Colonic mucosa (tissue), 4 donors: Measurements from ENCODE around the gene H19. TPM values are rescaled to one million over a fixed set of nuclear protein-coding genes. Genes with fewer than 3 reads are reported as not detected.

ENCODE experiments used
- DNase-seq: peaks from one replicate; pipeline ENCODE4 v3.0.0-alpha.2; 2020
- H3K27ac ChIP-seq: fragments of 200-600 bp; one replicate; pipeline ENCODE4 v1.8.0; 2021
- H3K27me3 ChIP-seq: fragments of 200-600 bp; one replicate; pipeline ENCODE4 v1.8.0; 2021
- H3K36me3 ChIP-seq: fragments of 200-600 bp; one replicate; pipeline ENCODE4 v1.8.0; 2021
- H3K4me1 ChIP-seq: fragments of 200-600 bp; one replicate; pipeline ENCODE4 v1.8.0; 2021; ENCODE audit warnings: mild to moderate bottlenecking
- H3K4me3 ChIP-seq: fragments of 200-600 bp; one replicate; pipeline ENCODE4 v1.8.0; 2021
- H3K9ac ChIP-seq, 2 donors: one replicate each; pipeline ENCODE4 v1.7.0; 2013; ENCODE audit warnings: control low read depth in 2 of 2, low read depth in 2 of 2, low read length in 2 of 2
- H3K9me3 ChIP-seq: fragments of 200-600 bp; one replicate; pipeline ENCODE4 v1.8.0; 2021
- intact Hi-C: fragments of 100-400 bp; cut with DNase I; formaldehyde crosslinking; loops from one replicate; pipeline ENCODE4 v1.14.1; 2022
- total RNA-seq, 2 donors: library from RNA; stranded (reverse); fragmentation: NEBNext Ultra II Directional in 1 of 2; extraction: Animal tissue kit (Norgen Biotek cat#: 25700) in 1 of 2; gene quantifications; one replicate each; pipeline ENCODE4 v1.2.1, GENCODE V29; 2021
- TF ChIP-seq, protein P1 (sequence below): fragments of 200-600 bp; IDR thresholded peaks from one replicate; pipeline ENCODE4 v1.8.0; 2022; ENCODE audit warnings: antibody characterized with exemption, mild to moderate bottlenecking
- donor health status: healthy.
- donor health status: DM: no; HTN: no; CAD: no.
- donor health status: DM: no; HTN: no; CAD: no.

Gene H19
- total RNA-seq, 2 donors from 2014 or later = 4.7 to 32.9 TPM

DNA sequence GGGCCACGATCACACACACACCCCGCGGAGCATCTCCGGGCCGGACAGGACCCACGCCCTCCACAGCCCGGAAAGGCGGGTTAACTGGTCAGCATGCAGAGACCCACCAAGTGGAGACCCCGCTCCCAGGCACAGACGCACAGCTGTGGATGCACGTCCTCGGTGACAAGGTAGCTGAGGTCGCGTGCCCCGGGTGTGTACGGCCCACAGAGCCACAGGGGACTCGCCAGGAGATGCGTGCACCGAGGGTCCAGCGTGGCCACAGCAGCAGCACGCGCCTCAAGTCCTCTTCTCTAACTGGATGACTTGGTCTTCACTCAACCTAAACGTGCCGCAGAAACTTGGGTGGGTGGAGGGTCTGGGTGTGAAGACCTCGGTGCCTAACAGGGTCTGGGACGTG, 5.5 kb downstream of the H19 start:
- no peaks in the 10 kb centered on the region for H3K9me3 ChIP-seq
- no peak overlapping the region for H3K9ac ChIP-seq
- H3K4me3 ChIP-seq = no peak overlapping the region
- intact Hi-C loops = no loop called here
- TF ChIP-seq, protein P1, sequence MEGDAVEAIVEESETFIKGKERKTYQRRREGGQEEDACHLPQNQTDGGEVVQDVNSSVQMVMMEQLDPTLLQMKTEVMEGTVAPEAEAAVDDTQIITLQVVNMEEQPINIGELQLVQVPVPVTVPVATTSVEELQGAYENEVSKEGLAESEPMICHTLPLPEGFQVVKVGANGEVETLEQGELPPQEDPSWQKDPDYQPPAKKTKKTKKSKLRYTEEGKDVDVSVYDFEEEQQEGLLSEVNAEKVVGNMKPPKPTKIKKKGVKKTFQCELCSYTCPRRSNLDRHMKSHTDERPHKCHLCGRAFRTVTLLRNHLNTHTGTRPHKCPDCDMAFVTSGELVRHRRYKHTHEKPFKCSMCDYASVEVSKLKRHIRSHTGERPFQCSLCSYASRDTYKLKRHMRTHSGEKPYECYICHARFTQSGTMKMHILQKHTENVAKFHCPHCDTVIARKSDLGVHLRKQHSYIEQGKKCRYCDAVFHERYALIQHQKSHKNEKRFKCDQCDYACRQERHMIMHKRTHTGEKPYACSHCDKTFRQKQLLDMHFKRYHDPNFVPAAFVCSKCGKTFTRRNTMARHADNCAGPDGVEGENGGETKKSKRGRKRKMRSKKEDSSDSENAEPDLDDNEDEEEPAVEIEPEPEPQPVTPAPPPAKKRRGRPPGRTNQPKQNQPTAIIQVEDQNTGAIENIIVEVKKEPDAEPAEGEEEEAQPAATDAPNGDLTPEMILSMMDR = no peak
- no peak for DNase-seq
- no peaks in the 10 kb centered on the region for H3K4me1 ChIP-seq
- no peaks in the 10 kb centered on the region for H3K36me3 ChIP-seq
- H3K27me3 ChIP-seq = no peaks in the 10 kb centered on the region
- H3K27ac ChIP-seq = no peak overlapping the region

DNA sequence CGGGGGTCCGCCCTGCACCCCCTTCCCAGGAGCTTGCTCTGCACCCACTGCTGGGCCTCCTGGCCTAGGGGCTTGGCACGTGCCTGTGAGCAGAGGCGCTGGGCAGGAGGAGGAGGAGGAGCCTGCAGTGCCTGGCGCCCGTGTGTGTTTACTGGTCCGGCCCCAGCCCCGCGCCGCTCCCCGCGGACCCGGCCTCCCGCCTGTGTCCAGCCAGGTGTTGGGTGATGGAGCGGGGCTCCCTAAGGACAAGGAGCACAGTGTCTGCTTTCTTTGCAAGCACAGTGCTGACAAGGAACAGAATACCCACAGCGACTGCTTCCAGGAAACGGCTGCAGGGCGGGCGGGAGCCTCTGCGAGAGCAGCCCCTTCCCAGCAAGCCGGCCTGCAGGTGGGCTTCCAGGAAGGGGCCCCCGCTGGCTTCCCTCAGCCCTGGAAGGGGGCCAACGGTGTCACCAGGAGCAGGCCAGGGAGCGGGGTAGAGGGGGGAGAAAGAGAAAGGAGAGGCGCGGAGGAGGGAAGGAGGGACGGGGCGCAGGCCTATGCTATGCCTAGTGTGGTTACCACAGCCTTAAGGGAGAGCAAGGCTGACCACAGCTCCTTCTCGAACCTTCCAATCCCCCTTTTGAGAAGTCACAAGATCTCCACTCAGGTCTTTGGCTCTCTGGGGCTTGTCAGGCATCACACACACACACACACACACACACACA, 6.6 kb downstream of the H19 start:
- no peak for DNase-seq
- Histone ChIP-seq H3K4me3 (no peak overlapping the region), H3K27ac (no peak overlapping the region), H3K27me3 (no peaks in the 10 kb centered on the region), H3K9me3 (no peaks in the 10 kb centered on the region), H3K4me1 (no peaks in the 10 kb centered on the region), H3K36me3 (no peaks in the 10 kb centered on the region), H3K9ac (no peak overlapping the region)
- intact Hi-C loops = no loop called here
- TF ChIP-seq, protein P1 = no peak

DNA sequence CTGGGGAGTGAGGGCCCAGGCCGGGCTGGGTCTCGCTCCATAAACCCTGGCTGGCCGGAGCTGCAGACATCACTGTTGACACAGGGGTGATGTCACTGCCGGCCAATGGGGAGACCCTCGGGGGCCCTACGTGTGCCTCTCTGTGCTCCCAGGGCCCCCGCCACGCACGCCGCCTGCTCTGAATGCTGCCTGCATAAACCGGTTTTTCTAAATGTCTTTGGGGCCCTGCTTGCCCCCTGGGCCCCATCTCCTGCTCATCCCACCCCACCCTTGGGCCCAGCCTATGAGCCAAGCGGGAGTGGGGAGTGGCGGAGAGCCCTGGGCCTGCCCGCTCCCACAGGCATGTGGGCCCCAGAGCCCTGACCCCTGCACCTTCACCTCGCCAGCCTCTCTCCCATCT, 7.7 kb downstream of the H19 start:
- no peaks in the 10 kb centered on the region for H3K36me3 ChIP-seq
- no peak overlapping the region for H3K9ac ChIP-seq
- H3K4me3 ChIP-seq = no peak overlapping the region
- TF ChIP-seq, protein P1 = no peak
- H3K27ac ChIP-seq = no peak overlapping the region
- H3K4me1 ChIP-seq = no peaks in the 10 kb centered on the region
- no peaks in the 10 kb centered on the region for H3K9me3 ChIP-seq
- no peaks in the 10 kb centered on the region for H3K27me3 ChIP-seq
- DNase-seq = no peak
- intact Hi-C loops = no loop called here

DNA sequence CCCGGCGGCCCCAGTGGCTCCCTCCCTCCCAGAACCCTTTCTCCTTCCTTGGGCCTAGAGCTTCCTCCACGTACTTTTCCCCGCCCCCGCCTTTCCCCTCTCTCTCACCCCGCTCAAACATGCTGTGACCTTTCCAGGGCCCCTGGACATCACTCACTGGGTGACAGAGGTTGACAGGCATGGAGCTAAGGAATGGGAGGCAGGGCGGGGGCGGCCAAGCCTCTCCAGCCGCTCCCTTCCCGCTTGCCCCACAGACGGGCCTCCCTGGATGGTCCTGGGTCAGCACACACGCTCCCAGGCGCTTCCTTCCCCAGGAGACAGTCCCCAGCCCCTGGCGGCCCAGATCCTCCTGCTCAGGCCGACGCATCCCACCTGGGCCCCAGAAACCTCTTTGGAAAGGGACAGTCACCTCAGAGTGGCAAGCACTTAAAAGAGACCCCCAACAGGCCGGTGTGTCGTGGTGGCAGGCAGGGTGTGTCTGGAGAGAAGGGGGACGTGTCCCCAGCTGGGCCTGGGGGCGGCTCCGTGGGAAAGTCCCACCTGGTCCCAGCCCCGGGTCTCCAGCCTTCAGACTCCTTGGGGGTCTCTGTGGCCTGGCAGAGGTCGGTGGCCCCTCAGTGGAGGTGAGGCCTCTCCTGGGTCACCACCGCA, 8.8 kb downstream of the H19 start:
- no peak overlapping the region for H3K9ac ChIP-seq
- DNase-seq = no peak

DNA sequence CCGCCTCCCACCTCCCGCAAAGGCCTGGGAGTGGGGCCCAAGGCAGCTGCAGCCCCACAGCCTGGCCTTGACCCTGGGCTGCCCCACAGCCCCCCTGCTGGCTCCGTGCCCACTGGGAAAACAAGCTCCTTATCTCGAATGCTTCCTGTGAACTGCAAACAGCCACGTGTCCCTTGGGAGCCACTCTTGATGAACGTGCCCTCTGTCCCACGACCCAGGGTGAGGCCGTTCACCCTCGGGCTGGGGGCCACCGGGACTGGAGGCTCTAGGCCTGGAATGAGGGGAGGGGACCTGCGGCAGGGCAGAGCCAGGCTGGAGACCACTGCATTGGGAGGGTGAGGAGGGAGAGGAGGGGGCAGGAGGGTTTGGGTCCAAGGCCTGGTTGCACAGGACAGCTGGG, 9.5 kb downstream of the H19 start:
- intact Hi-C loops = no loop called here
- no peak overlapping the region for H3K27ac ChIP-seq

More for the DNA sequence above, 8.8 kb downstream of the H19 start:
- no peaks in the 10 kb centered on the region for H3K36me3 ChIP-seq
- no peaks in the 10 kb centered on the region for H3K27me3 ChIP-seq
- TF ChIP-seq, protein P1 = no peak
- no peak overlapping the region for H3K27ac ChIP-seq
- no peaks in the 10 kb centered on the region for H3K4me1 ChIP-seq
- H3K4me3 ChIP-seq = no peak overlapping the region
- intact Hi-C loops = no loop called here
- H3K9me3 ChIP-seq = no peaks in the 10 kb centered on the region

More for the DNA sequence above, 9.5 kb downstream of the H19 start:
- no peaks in the 10 kb centered on the region for H3K36me3 ChIP-seq
- no peak overlapping the region for H3K4me3 ChIP-seq
- DNase-seq = no peak
- H3K9ac ChIP-seq = no peak overlapping the region
- H3K4me1 ChIP-seq = no peaks in the 10 kb centered on the region
- no peaks in the 10 kb centered on the region for H3K27me3 ChIP-seq
- no peaks in the 10 kb centered on the region for H3K9me3 ChIP-seq
- TF ChIP-seq, protein P1 = no peak
